Measurements from ENCODE around the gene SEC31B.

Gene SEC31B

GRCh38 chr10:100528123-100528886 lies 8.6 kb upstream of the SEC31B start:
- no peak overlapping the region for H3K27ac ChIP-seq
- in situ Hi-C loops (cut with HindIII; ENCODE audit: low pct_ligation_motif_present, low sequenced_read_pairs) = loop anchor here (25.0 kb wide), 1 partner anchor 359 kb away; no protein-coding TSS in a partner anchor
- no peak for DNase-seq
- H3K27me3 ChIP-seq (replicated peaks) = no peaks in the 10 kb centered on the region
- TF ChIP-seq CTCF (IDR thresholded peaks at IDR 0.05; ENCODE audit: low read depth, low read length, missing control alignments) = no peak
- H3K36me3 ChIP-seq (replicated peaks) = peaks cover 18% of the 10 kb centered on the region
- H3K4me3 ChIP-seq (ENCODE audit: low read depth, low read length) = peak overlapping the region; percentile 97

- no peak overlapping the region for H3K4me3 ChIP-seq (ENCODE audit: low read depth, low read length)
- H3K27me3 ChIP-seq (replicated peaks) = no peaks in the 10 kb centered on the region
- H3K36me3 ChIP-seq (replicated peaks) = peaks cover 18% of the 10 kb centered on the region
- in situ Hi-C loops (cut with HindIII; ENCODE audit: low pct_ligation_motif_present, low sequenced_read_pairs) = loop anchor here (25.0 kb wide), 2 partner anchors 187 to 363 kb away; partner anchors contain the start of genes PKD2L1 and SCD
- DNase-seq = no peak
- no peak overlapping the region for H3K27ac ChIP-seq
- TF ChIP-seq CTCF (IDR thresholded peaks at IDR 0.05; ENCODE audit: low read depth, low read length, missing control alignments) = peak; percentile 37
Observed at GRCh38 chr10:100524638-100525037, 5.0 kb upstream of the SEC31B start.

GRCh38 chr10:100524206-100524605 lies 4.5 kb upstream of the SEC31B start:
- DNase-seq = no peak
- Histone ChIP-seq H3K36me3 (replicated peaks) (peaks cover 18% of the 10 kb centered on the region), H3K27ac (no peak overlapping the region), H3K27me3 (replicated peaks) (no peaks in the 10 kb centered on the region), H3K4me3 (ENCODE audit: low read depth, low read length) (no peak overlapping the region)
- in situ Hi-C loops (cut with HindIII; ENCODE audit: low pct_ligation_motif_present, low sequenced_read_pairs) = loop anchor here (25.0 kb wide), 1 partner anchor 187 kb away; the partner anchor contains the start of genes PKD2L1 and SCD
- no peak for TF ChIP-seq CTCF (IDR thresholded peaks at IDR 0.05; ENCODE audit: low read depth, low read length, missing control alignments)

GRCh38 chr10:100522945-100523344 lies 3.3 kb upstream of the SEC31B start:
- Histone ChIP-seq H3K27me3 (replicated peaks) (no peaks in the 10 kb centered on the region), H3K27ac (no peak overlapping the region), H3K4me3 (ENCODE audit: low read depth, low read length) (no peak overlapping the region), H3K36me3 (replicated peaks) (peaks cover 18% of the 10 kb centered on the region)
- no peak for TF ChIP-seq CTCF (IDR thresholded peaks at IDR 0.05; ENCODE audit: low read depth, low read length, missing control alignments)
- in situ Hi-C loops (cut with HindIII; ENCODE audit: low pct_ligation_motif_present, low sequenced_read_pairs) = loop anchor here (25.0 kb wide), 1 partner anchor 186 kb away; the partner anchor contains the start of genes PKD2L1 and SCD
- DNase-seq = peak; percentile 45

- Histone ChIP-seq H3K27ac (no peak overlapping the region), H3K4me3 (ENCODE audit: low read depth, low read length) (no peak overlapping the region), H3K36me3 (replicated peaks) (peaks cover 17% of the 10 kb centered on the region), H3K27me3 (replicated peaks) (no peaks in the 10 kb centered on the region)
- no peak for TF ChIP-seq CTCF (IDR thresholded peaks at IDR 0.05; ENCODE audit: low read depth, low read length, missing control alignments)
- in situ Hi-C loops (cut with HindIII; ENCODE audit: low pct_ligation_motif_present, low sequenced_read_pairs) = loop anchor here (25.0 kb wide), 1 partner anchor 185 kb away; the partner anchor contains the start of genes PKD2L1 and SCD
- DNase-seq = no peak
Observed at GRCh38 chr10:100522107-100522801, 2.6 kb upstream of the SEC31B start.
